Ascending aorta (tissue), 2 donors: ENCODE measurements around the gene PCDHGB6. TPM values are rescaled to one million over a fixed set of nuclear protein-coding genes. Genes with fewer than 3 reads are reported as not detected.

Experiments used
- DNase-seq, 2 donors: peaks; one replicate each; pipeline ENCODE4 v3.0.0-alpha.2; 2019; ENCODE audit warnings: low spot score in 2 of 2
- H3K27ac ChIP-seq, 2 donors: fragments of 200-600 bp; sonication (generic); one replicate each; pipeline ENCODE4 v1.5.1; 2016 to 2017; ENCODE audit warnings: mild to moderate bottlenecking in 1 of 2
- H3K27me3 ChIP-seq: fragments of 200-600 bp; sonication (generic); one replicate; pipeline ENCODE4 v1.5.1; 2017
- H3K36me3 ChIP-seq, 2 donors: fragments of 200-600 bp; sonication (generic); one replicate each; pipeline ENCODE4 v1.5.1; 2016
- H3K4me1 ChIP-seq, 2 donors: fragments of 200-600 bp; sonication (generic); one replicate each; pipeline ENCODE4 v1.5.1; 2016 to 2017; ENCODE audit warnings: mild to moderate bottlenecking in 1 of 2
- H3K4me3 ChIP-seq, 2 donors: fragments of 200-600 bp; sonication (generic); one replicate each; pipeline ENCODE4 v1.5.1; 2016 to 2017; ENCODE audit warnings: mild to moderate bottlenecking in 1 of 2
- H3K9me3 ChIP-seq, 2 donors: fragments of 200-600 bp; sonication (generic); one replicate each; pipeline ENCODE4 v1.5.1; 2016
- intact Hi-C: fragments of 100-400 bp; cut with DNase I; formaldehyde crosslinking; loops from one replicate; pipeline ENCODE4 v1.15.1; 2023
- total RNA-seq: library from RNA; depleted of rRNA; stranded (reverse); fragments of >200 nt; gene quantifications from one replicate; pipeline ENCODE4 v1.1.0, GENCODE V29; 2016
- TF ChIP-seq, protein P1 (sequence below), 3 experiments: fragments of 200-600 bp in 2 of 3; fragments of 450-650 bp in 1 of 3; sonication (generic) in 2 of 3; IDR thresholded peaks; one replicate each; pipeline ENCODE4 v1.5.1; 2016 to 2019; ENCODE audit warnings: antibody characterized with exemption in 3 of 3, mild to moderate bottlenecking in 1 of 3, moderate library complexity in 1 of 3

Gene PCDHGB6
- total RNA-seq, 1 donor from 2014 or later: 3.9 TPM

DNA sequence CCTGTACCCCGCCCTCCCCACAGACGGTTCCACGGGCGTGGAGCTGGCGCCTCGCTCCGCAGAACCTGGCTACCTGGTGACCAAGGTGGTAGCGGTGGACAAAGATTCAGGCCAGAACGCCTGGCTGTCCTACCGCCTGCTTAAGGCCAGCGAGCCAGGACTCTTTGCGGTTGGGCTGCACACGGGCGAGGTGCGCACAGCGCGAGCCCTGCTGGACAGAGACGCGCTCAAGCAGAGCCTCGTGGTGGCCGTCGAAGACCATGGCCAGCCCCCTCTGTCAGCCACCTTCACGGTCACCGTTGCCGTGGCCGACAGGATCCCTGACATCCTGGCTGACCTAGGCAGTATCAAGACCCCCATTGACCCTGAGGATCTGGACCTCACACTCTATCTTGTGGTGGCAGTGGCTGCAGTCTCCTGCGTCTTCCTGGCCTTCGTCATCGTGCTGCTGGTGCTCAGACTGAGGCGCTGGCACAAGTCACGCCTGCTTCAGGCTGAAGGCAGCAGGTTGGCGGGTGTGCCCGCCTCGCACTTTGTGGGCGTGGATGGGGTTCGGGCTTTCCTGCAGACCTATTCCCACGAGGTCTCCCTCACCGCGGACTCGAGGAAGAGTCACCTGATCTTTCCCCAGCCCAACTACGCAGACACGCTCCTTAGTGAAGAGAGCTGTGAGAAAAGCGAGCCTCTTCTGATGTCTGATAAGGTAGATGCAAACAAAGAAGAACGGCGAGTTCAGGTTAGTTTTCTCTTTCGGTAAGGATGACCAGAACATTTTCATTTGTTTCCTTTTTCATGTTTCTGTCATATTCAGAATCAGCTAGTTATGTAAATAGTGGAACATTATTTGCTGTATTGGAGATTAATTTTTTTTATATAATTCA, 41.6 kb upstream of the PCDHGB6 start:
- Histone ChIP-seq H3K4me1 (no peaks in the 10 kb centered on the region), H3K27me3 (no peaks in the 10 kb centered on the region), H3K36me3 (no peaks in the 10 kb centered on the region), H3K9me3 (peaks cover 93 to 98% of the 10 kb centered on the region in 2 donors), H3K4me3 (peak overlapping the region in 1 of 2 donors; percentile 13), H3K27ac (no peak overlapping the region)
- intact Hi-C loops: no loop called here
- DNase-seq: no peak
- TF ChIP-seq, protein P1, sequence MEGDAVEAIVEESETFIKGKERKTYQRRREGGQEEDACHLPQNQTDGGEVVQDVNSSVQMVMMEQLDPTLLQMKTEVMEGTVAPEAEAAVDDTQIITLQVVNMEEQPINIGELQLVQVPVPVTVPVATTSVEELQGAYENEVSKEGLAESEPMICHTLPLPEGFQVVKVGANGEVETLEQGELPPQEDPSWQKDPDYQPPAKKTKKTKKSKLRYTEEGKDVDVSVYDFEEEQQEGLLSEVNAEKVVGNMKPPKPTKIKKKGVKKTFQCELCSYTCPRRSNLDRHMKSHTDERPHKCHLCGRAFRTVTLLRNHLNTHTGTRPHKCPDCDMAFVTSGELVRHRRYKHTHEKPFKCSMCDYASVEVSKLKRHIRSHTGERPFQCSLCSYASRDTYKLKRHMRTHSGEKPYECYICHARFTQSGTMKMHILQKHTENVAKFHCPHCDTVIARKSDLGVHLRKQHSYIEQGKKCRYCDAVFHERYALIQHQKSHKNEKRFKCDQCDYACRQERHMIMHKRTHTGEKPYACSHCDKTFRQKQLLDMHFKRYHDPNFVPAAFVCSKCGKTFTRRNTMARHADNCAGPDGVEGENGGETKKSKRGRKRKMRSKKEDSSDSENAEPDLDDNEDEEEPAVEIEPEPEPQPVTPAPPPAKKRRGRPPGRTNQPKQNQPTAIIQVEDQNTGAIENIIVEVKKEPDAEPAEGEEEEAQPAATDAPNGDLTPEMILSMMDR (IDR thresholded peaks at IDR 0.05): no peak

DNA sequence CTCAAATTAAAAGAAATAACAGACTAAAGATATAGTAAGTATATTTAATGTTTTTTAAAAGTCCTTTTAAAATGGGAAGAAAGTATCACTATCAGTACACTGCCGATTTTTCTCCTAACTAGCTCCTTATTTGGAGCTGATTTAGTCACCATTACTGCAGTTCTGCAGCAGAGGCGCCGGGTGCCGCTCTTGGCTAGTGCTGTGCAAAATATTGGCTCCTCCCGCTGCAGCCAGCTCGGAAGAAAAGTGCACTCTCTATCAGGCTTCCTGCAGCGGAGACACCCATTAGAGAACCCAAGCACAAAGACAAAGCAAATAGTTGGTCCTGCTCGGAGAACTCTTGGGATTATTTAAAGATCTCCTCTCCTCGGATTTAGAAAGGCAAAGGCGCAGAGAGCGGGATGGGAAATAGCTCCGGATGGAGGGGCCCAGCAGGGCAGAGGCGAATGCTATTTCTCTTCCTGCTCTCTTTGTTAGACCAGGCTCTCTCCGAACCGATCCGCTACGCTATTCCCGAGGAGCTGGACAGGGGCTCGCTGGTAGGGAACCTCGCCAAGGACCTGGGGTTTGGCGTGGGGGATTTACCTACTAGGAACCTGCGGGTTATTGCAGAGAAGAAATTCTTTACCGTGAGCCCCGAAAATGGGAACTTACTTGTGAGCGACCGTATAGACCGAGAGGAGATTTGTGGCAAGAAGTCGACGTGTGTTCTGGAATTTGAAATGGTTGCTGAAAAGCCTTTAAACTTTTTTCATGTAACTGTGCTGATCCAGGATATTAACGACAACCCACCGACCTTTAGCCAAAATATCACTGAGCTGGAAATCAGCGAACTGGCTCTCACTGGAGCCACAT, 37.6 kb upstream of the PCDHGB6 start, which contains the start of gene PCDHGB3:
PCDHGB3 (plus strand) TSS at position 249 of the 855 bp plus-strand sequence; CDS start at position 402, 153 bp downstream.
- intact Hi-C loops: no loop called here
- Histone ChIP-seq H3K27ac (no peak within 1 kb of the TSS), H3K27me3 (no peaks in the 10 kb centered on the region), H3K36me3 (no peaks in the 10 kb centered on the region), H3K9me3 (peaks cover 94 to 100% of the 10 kb centered on the region in 2 donors), H3K4me1 (no peaks in the 10 kb centered on the region), H3K4me3 (peak within 1 kb of the TSS; percentile 14 to 24)
- TF ChIP-seq, protein P1 (IDR thresholded peaks at IDR 0.05): no peak
- no peak for DNase-seq

DNA sequence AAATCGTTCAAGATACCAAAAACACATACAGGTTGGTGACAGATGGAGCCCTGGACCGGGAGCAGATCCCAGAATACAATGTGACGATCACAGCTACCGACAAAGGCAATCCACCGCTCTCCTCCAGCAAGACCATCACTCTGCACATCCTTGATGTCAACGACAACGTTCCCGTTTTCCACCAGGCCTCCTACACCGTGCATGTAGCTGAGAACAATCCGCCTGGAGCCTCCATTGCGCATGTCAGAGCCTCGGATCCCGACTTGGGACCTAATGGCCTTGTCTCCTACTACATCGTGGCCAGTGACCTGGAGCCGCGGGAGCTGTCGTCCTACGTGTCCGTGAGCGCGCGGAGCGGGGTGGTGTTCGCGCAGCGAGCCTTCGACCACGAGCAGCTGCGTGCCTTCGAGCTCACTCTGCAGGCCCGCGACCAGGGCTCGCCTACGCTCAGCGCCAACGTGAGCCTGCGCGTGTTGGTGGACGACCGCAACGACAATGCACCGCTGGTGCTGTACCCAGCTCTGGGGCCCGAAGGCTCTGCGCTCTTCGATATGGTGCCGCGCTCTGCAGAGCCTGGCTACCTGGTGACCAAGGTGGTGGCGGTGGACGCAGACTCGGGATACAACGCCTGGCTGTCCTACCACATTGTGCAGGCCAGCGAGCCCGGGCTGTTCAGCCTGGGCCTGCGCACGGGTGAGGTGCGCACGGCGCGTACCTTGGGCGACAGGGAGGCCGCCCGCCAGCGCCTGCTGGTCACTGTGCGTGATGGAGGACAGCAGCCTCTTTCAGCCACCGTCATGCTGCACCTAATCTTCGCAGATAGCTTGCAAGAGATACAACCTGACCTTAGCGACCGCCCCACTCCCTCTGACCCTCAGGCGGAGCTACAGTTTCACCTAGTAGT, 36.0 kb upstream of the PCDHGB6 start:
- Histone ChIP-seq H3K9me3 (peaks cover 90 to 100% of the 10 kb centered on the region in 2 donors), H3K4me1 (no peaks in the 10 kb centered on the region), H3K4me3 (no peak overlapping the region), H3K36me3 (no peaks in the 10 kb centered on the region), H3K27me3 (no peaks in the 10 kb centered on the region), H3K27ac (no peak overlapping the region)
- intact Hi-C loops: no loop called here
- TF ChIP-seq, protein P1 (IDR thresholded peaks at IDR 0.05): no peak
- no peak for DNase-seq

DNA sequence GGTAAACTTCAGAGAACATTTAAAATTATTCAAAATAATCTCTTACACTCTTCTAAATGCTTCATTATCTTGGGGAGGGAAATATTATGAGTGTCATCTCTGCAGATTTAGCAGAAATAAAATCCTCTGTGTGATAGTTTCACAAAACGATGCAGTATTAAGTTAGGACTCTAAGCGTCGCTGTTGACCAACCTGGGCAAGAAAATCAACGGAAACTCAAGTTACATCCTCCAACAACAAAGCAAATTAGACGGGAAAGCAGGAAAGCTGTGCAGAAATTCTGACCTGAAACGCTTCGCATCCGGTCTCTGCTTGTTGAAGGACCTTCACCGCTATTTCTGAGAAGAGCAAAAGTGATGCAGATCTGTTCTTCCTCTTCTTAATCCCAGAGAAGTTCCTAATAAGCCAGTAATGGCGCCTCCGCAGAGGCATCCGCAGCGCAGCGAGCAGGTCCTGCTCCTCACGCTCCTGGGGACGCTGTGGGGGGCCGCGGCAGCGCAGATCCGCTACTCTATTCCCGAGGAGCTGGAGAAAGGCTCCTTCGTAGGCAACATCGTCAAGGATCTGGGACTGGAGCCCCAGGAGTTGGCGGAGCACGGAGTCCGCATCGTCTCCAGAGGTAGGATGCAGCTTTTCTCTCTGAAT, 34.0 kb upstream of the PCDHGB6 start, which contains the start of gene PCDHGA6:
PCDHGA6 (plus strand) TSS at position 219 of the 645 bp plus-strand sequence; CDS start at position 412, 193 bp downstream.
- H3K27me3 ChIP-seq: no peaks in the 10 kb centered on the region
- intact Hi-C loops: no loop called here
- H3K4me3 ChIP-seq: peak within 1 kb of the TSS in 1 of 2 donors; percentile 38
- no peak within 1 kb of the TSS for H3K27ac ChIP-seq
- DNase-seq: no peak
- no peaks in the 10 kb centered on the region for H3K4me1 ChIP-seq
- TF ChIP-seq, protein P1 (IDR thresholded peaks at IDR 0.05): no peak
- H3K9me3 ChIP-seq: peaks cover 92 to 100% of the 10 kb centered on the region in 2 donors
- no peaks in the 10 kb centered on the region for H3K36me3 ChIP-seq
